A673 (cell line): ENCODE measurements around the gene C10orf105. TPM values are rescaled to one million over a fixed set of nuclear protein-coding genes. Genes with fewer than 3 reads are reported as not detected.

Experiments
- BruUV-seq: library from RNA; stranded (reverse); fragments of 400-500 nt; replicated peaks from 2 replicates; lab custom pipeline; 2021; lab: Mats Ljungman, UMichigan
- CTCF ChIA-PET: fragments of 300-600 bp; sonication (Branson Sonifier 250); formaldehyde crosslinking; loops from one replicate; lab custom pipeline; 2022; ENCODE audit warnings: antibody characterized with exemption; lab: Charles Lee
- POLR2A ChIA-PET: fragments of 300-600 bp; sonication (Branson Sonifier 250); formaldehyde crosslinking; loops from one replicate; lab custom pipeline; 2022; ENCODE audit warnings: antibody characterized with exemption; ENCODE audit not compliant: low non-redundant PET; lab: Charles Lee
- DNase-seq: peaks from one replicate; pipeline ENCODE4 v3.0.0-alpha.2; 2015; ENCODE audit warnings: low spot score
- H3K27ac ChIP-seq: fragments of 200-600 bp; sonication (generic); 2 replicates; pipeline ENCODE4 v1.5.1; 2016; ENCODE audit warnings: mixed run types, low read depth, mild to moderate bottlenecking, mixed read lengths, antibody characterized with exemption, low read length; ENCODE audit not compliant: poor library complexity, severe bottlenecking
- H3K27me3 ChIP-seq: fragments of 200-600 bp; sonication (generic); replicated peaks from 2 replicates; pipeline ENCODE4 v1.6.1; 2017; ENCODE audit warnings: mixed run types, low read depth, mild to moderate bottlenecking, mixed read lengths, antibody characterized with exemption, low read length; ENCODE audit not compliant: insufficient read depth, poor library complexity
- H3K36me3 ChIP-seq: fragments of 200-600 bp; sonication (generic); 2 replicates; pipeline ENCODE4 v1.6.1; 2016; ENCODE audit warnings: mixed run types, mild to moderate bottlenecking, mixed read lengths, antibody characterized with exemption, low read length; ENCODE audit not compliant: insufficient read depth, poor library complexity, severe bottlenecking
- H3K4me1 ChIP-seq: fragments of 200-600 bp; sonication (generic); 2 replicates; pipeline ENCODE4 v1.6.1; 2017; ENCODE audit warnings: mixed run types, mild to moderate bottlenecking, mixed read lengths, antibody characterized with exemption, low read length; ENCODE audit not compliant: insufficient read depth, poor library complexity, severe bottlenecking
- H3K4me3 ChIP-seq: fragments of 200-600 bp; sonication (generic); 2 replicates; pipeline ENCODE4 v1.5.1; 2016; ENCODE audit warnings: low read depth, mixed run types, mild to moderate bottlenecking, mixed read lengths, low read length; ENCODE audit not compliant: poor library complexity, severe bottlenecking
- H3K9me3 ChIP-seq: fragments of 200-600 bp; sonication (generic); 2 replicates; pipeline ENCODE4 v1.6.1; 2016; ENCODE audit warnings: mixed run types, low read depth, mild to moderate bottlenecking, mixed read lengths, antibody characterized with exemption, low read length; ENCODE audit not compliant: poor library complexity, severe bottlenecking
- EZH2 ChIP-seq: fragments of 200-600 bp; sonication (generic); IDR thresholded peaks from 2 replicates; pipeline ENCODE4 v1.6.1; 2017; ENCODE audit warnings: borderline replicate concordance, low read depth, mild to moderate bottlenecking, mixed read lengths, antibody characterized with exemption, low read length; ENCODE audit not compliant: poor library complexity, severe bottlenecking
- intact Hi-C: fragments of 100-400 bp; cut with micrococcal nuclease; formaldehyde crosslinking; loops from one replicate; pipeline ENCODE4 v1.10.0; 2022; ENCODE audit not compliant: unreplicated experiment
- total RNA-seq: library from RNA; stranded (reverse); gene quantifications from 2 replicates; pipeline ENCODE4 v1.2.3, GENCODE V29; 2021
- TF ChIP-seq, protein P1 (sequence below): fragments of 300-800, 200-600 bp; sonication (generic); conservative IDR thresholded peaks from 2 replicates; pipeline ENCODE4 v1.5.1; 2017; ENCODE audit warnings: low read depth, mild to moderate bottlenecking, antibody characterized with exemption, low read length, moderate library complexity, mixed read lengths

The C10orf105 gene
- total RNA-seq, 1 experiment from 2014 or later, result not detected

DNA sequence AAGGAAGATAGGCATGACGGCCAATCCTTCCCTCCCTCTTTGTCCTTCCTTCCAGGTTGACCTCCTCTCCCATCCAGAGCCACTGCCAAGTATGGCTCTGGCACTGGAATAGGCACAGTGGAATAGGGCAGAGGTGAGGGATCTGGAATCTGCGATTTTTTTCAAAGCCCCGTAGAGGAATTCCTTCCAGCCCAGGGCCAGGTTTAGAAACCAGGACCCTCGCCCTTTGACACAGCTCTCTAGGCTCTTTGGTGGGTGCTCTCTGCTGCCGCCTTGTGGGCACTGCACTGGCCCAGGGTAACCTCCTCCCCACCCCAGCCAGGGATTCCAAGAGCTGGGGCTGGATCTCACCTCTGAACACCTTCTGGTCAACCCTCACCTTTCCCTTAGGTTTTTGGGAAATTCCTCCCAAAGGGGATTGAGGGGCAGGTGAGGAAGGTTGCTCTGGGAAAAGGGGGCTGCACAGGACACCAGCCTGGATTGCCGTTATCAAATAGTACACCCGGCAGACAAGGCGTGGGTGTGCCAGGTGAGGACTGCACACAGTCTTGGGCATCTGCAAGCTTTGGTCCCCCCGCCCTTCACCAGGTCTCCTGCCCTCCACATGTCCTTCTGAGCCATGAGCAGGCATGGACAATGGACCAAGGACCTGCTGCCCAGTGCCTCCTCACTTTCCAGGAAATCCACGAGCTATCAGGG is 22.8 kb downstream of the C10orf105 start:
- no TSS peak for BruUV-seq
- Histone ChIP-seq H3K4me3 (no peak overlapping the region), H3K27me3 (no peaks in the 10 kb centered on the region), H3K27ac (no peak overlapping the region), H3K4me1 (no peaks in the 10 kb centered on the region), H3K9me3 (no peaks in the 10 kb centered on the region), H3K36me3 (no peaks in the 10 kb centered on the region)
- TF ChIP-seq, protein P1, sequence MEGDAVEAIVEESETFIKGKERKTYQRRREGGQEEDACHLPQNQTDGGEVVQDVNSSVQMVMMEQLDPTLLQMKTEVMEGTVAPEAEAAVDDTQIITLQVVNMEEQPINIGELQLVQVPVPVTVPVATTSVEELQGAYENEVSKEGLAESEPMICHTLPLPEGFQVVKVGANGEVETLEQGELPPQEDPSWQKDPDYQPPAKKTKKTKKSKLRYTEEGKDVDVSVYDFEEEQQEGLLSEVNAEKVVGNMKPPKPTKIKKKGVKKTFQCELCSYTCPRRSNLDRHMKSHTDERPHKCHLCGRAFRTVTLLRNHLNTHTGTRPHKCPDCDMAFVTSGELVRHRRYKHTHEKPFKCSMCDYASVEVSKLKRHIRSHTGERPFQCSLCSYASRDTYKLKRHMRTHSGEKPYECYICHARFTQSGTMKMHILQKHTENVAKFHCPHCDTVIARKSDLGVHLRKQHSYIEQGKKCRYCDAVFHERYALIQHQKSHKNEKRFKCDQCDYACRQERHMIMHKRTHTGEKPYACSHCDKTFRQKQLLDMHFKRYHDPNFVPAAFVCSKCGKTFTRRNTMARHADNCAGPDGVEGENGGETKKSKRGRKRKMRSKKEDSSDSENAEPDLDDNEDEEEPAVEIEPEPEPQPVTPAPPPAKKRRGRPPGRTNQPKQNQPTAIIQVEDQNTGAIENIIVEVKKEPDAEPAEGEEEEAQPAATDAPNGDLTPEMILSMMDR, result peak; percentile 85
- TF ChIP-seq EZH2, result no peak
- ChIA-PET POLR2A (no interaction called here), CTCF (interaction anchor here (0.6 to 1.8 kb wide), 10 partner anchors 10 to 1526 kb away, joined by 3 to 14 read pairs (median 6); partner anchors contain the start of genes CDH23, SAR1A and SLC29A3)
- DNase-seq, result peak; percentile 54
- intact Hi-C loops, result loop anchor here (2.0 to 5.0 kb wide), 2 partner anchors 299 to 382 kb away; partner anchors contain the start of gene CDH23

- Histone ChIP-seq H3K4me3 (no peak overlapping the region), H3K36me3 (peaks cover 1% of the 10 kb centered on the region), H3K27me3 (no peaks in the 10 kb centered on the region), H3K4me1 (no peaks in the 10 kb centered on the region), H3K27ac (no peak overlapping the region), H3K9me3 (no peaks in the 10 kb centered on the region)
- ChIA-PET CTCF (interaction anchor here (0.6 to 1.8 kb wide), 8 partner anchors 9 to 1525 kb away, joined by 5 to 14 read pairs (median 8); partner anchors contain the start of genes CDH23, SAR1A and SLC29A3), POLR2A (no interaction called here)
- intact Hi-C loops, result loop anchor here (2.0 to 5.0 kb wide), 2 partner anchors 298 to 381 kb away; partner anchors contain the start of gene CDH23
- BruUV-seq, result no TSS peak
- TF ChIP-seq, protein P1, result no peak
- TF ChIP-seq EZH2, result no peak
- no peak for DNase-seq
Measured at GRCh38 chr10:71695502-71696476, 23.8 kb downstream of the C10orf105 start.

- Histone ChIP-seq H3K9me3 (no peaks in the 10 kb centered on the region), H3K4me1 (no peaks in the 10 kb centered on the region), H3K36me3 (peaks cover 4% of the 10 kb centered on the region), H3K27me3 (no peaks in the 10 kb centered on the region), H3K4me3 (no peak overlapping the region), H3K27ac (no peak overlapping the region)
- POLR2A ChIA-PET, result no interaction called here
- intact Hi-C loops, result no loop called here
- CTCF ChIA-PET, result no interaction called here
- TF ChIP-seq, protein P1, result no peak
- no peak for TF ChIP-seq EZH2
- no peak for DNase-seq
- no TSS peak for BruUV-seq
Measured at GRCh38 chr10:71694567-71694968, 25.0 kb downstream of the C10orf105 start.
